Brain pericyte (primary cell): ENCODE measurements around the gene SLC12A6.
"Not testable (repeated sequence)": the region's sequence is repeated elsewhere in the genome, so short reads cannot be mapped to it uniquely, and the experiment has no call there.

Experiments
- DNase-seq: peaks from one replicate; pipeline ENCODE4 v3.0.0-alpha.2; 2012; ENCODE audit warnings: low read depth, low spot score

The SLC12A6 gene

GRCh38 chr15:34203936-34204335 is 133.6 kb downstream of the SLC12A6 start:
- no peak for DNase-seq

GRCh38 chr15:34203305-34203704 is 134.3 kb downstream of the SLC12A6 start:
- DNase-seq = no peak

- not testable (repeated sequence) for DNase-seq
Measured at GRCh38 chr15:34193272-34193671, 144.3 kb downstream of the SLC12A6 start.

DNA sequence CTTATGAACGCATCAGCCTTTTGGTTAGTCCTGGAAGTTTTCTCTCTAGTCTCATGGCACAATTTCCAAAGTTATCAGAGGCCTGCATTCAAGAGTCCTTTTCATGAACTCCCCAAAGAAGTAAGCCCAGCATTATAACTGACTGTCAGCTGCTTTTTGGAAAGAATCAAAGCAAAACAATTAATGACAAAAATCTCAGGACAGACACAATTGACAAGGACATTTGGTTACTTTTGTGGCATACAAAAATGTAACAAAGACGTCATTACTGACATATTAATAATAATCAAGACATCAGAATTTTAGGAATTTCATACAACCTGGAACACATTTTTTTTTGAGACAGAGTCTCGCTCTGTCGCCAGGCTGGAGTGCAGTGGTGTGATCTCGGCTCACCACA is 148.9 kb downstream of the SLC12A6 start:
- DNase-seq = no peak

- no peak for DNase-seq
Measured at GRCh38 chr15:34185666-34186065, 151.9 kb downstream of the SLC12A6 start.

- DNase-seq = no peak
Measured at GRCh38 chr15:34182942-34183341, 154.6 kb downstream of the SLC12A6 start.
